GM21737 (cell line): ENCODE measurements around the gene CLDN7.
"Not testable (repeated sequence)": the region's sequence is repeated elsewhere in the genome, so short reads cannot be mapped to it uniquely, and the experiment has no call there.

Experiments
- ATAC-seq: cut with Tn5 transposase; IDR thresholded peaks from one replicate; pipeline ENCODE4 v1.9.1; 2021; ENCODE audit warnings: mild to moderate bottlenecking, moderate library complexity; ENCODE audit not compliant: unreplicated experiment

The CLDN7 gene

GRCh38 chr17:7256766-7257456, 5.4 kb downstream of the CLDN7 start:
- no peak for ATAC-seq

- ATAC-seq, result no peak
Measured at GRCh38 chr17:7254511-7254910, 7.8 kb downstream of the CLDN7 start.

GRCh38 chr17:7253082-7253481, 9.2 kb downstream of the CLDN7 start:
- ATAC-seq, result no peak

- ATAC-seq, result peak; percentile 41
Measured at GRCh38 chr17:7252176-7253043, 9.9 kb downstream of the CLDN7 start, which contains the start of gene ELP5. Gene ELP5, plus strand, starts transcription at chr17:7252215. Its CDS starts 336 bp downstream, at chr17:7252551.

- ATAC-seq, result peak; percentile 76
Measured at GRCh38 chr17:7251661-7252175, 10.6 kb downstream of the CLDN7 start, which contains the start of gene CTDNEP1. Gene CTDNEP1, minus strand, starts transcription at chr17:7251734. Its CDS starts 438 bp downstream, at chr17:7251296.

- peak; percentile 3 for ATAC-seq
Measured at GRCh38 chr17:7250695-7251627, 11.3 kb downstream of the CLDN7 start.

GRCh38 chr17:7249830-7250229, 12.4 kb downstream of the CLDN7 start:
- no peak for ATAC-seq

GRCh38 chr17:7249214-7249613, 13.1 kb downstream of the CLDN7 start:
- ATAC-seq, result no peak

GRCh38 chr17:7248796-7249195, 13.5 kb downstream of the CLDN7 start:
- ATAC-seq, result no peak

- ATAC-seq, result no peak
Measured at GRCh38 chr17:7246779-7247178, 15.5 kb downstream of the CLDN7 start.

- not testable (repeated sequence) for ATAC-seq
Measured at GRCh38 chr17:7243838-7244237, 18.4 kb downstream of the CLDN7 start.

GRCh38 chr17:7243453-7243729, 18.9 kb downstream of the CLDN7 start:
- no peak for ATAC-seq

- peak; percentile 35 for ATAC-seq
Measured at GRCh38 chr17:7242717-7243452, 19.4 kb downstream of the CLDN7 start.

GRCh38 chr17:7241783-7242716, 20.2 kb downstream of the CLDN7 start, which contains the start of gene GABARAP:
Gene GABARAP, minus strand, starts transcription at chr17:7242449. Its CDS starts 119 bp downstream, at chr17:7242330.
- ATAC-seq, result peak; percentile 25

GRCh38 chr17:7241090-7241733, 21.1 kb downstream of the CLDN7 start:
- no peak for ATAC-seq

GRCh38 chr17:7240375-7240774, 21.9 kb downstream of the CLDN7 start:
- ATAC-seq, result no peak

GRCh38 chr17:7239091-7240027, 22.9 kb downstream of the CLDN7 start, which contains the start of gene PHF23:
Gene PHF23, minus strand, starts transcription at chr17:7239457. Its CDS starts 178 bp downstream, at chr17:7239279.
- ATAC-seq, result peak; percentile 35
